NT2/D1 (cell line): ENCODE results near the gene SDC3.

Source experiments
- SUZ12 ChIP-seq: IDR thresholded peaks from 2 replicates; pipeline ENCODE4 v1.6.1; 2011; ENCODE audit not compliant: insufficient read length, insufficient read depth; ENCODE audit errors: extremely low read depth
- YY1 ChIP-seq: IDR thresholded peaks from 2 replicates; pipeline ENCODE4 v1.6.1; 2011; ENCODE audit not compliant: insufficient read length, insufficient read depth
- ZNF274 ChIP-seq: IDR thresholded peaks from 2 replicates; pipeline ENCODE4 v1.6.1; 2011; ENCODE audit warnings: mild to moderate bottlenecking, low read depth, low read length

DNA sequence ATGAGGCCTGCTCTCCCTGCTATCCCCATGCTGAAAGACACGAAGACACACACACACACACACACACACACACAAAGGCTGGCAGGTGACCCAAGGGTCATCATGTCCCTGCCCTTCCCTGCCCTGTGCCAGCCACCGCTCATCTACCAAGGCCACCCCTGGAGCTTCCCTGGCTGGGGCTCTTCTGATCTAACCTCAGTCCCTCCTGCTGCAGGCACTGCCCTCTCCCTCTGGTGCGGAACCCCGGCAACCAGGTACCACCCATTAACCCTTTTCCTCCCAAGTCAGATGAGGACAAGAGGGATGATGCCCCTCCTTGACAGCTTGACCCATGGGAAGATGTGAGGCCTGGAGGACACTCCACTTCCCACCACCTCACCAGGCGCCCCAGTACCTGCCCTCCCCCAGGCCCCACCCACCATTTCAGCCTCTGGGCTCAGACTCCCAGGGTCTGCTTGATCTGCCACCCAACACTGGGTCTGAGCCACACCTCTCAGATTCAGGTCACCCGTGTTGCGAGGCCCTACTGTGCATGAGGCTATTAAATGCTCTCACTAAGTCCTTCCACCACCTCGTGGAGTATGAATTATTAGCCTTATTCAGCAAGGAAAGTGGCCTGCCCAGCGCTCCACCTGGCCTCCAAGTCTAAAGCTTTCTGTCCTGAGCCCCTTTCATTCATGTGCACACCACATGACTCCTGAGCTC lies 2.5 kb downstream of the SDC3 start:
- no peak for TF ChIP-seq SUZ12
- TF ChIP-seq YY1 = no peak
- TF ChIP-seq ZNF274 = no peak
